Measurements from ENCODE around the gene FXYD1.

Gene FXYD1

DNA sequence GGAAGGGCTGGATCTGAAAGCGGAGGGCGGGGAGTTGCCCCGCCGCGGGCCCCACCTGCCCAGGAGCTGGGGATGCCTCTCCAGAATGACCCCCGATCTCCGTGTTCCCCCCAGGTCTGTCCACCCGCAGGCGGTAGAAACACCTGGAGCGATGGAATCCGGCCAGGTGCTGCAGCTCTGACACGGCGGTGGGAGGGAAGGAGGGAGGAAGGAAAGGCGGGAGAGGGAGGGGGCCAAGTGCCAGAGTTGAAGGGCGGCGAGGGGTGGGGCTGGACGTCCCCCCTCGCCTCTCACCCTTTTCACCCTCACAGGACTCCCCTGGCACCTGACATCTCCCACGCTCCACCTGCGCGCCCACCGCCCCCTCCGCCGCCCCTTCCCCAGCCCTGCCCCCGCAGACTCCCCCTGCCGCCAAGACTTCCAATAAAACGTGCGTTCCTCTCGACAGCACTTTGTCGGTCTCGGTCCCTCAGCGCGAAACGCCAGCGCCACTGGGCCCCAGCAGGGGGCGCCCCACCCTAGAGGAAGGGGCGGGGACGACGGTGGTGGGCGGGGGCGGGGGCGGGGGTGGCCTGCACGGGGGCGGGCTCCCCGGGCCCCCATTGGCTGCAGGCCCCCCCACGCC is 4.1 kb downstream of the FXYD1 start:
- ChIA-PET CTCF (interaction anchor here (0.9 kb wide), 2 partner anchors 11 to 88 kb away, joined by 3 to 7 read pairs; partner anchors contain the start of gene FXYD5), POLR2A (interaction anchor here (1.4 kb wide), 1 partner anchor 9 kb away, joined by 3 read pairs; no protein-coding TSS in a partner anchor)
- peak; percentile 63 for DNase-seq (ENCODE audit: extremely low spot score)
- TF ChIP-seq SP1 (IDR thresholded peaks at IDR 0.05) (no peak), CTBP1 (IDR thresholded peaks at IDR 0.05; ENCODE audit: borderline replicate concordance) (no peak), ARNT (IDR thresholded peaks at IDR 0.05) (no peak), L3MBTL2 (conservative IDR thresholded peaks at IDR 0.05) (no peak), ELF4 (IDR thresholded peaks at IDR 0.05) (no peak), FOXM1 (IDR thresholded peaks at IDR 0.05; ENCODE audit: borderline replicate concordance) (no peak), HDGF (IDR thresholded peaks at IDR 0.05; ENCODE audit: borderline replicate concordance) (no peak), TARDBP (IDR thresholded peaks at IDR 0.05) (no peak), BHLHE40 (IDR thresholded peaks at IDR 0.05; ENCODE audit: borderline replicate concordance) (no peak), SUZ12 (IDR thresholded peaks at IDR 0.05) (no peak), FOXA1 (IDR thresholded peaks at IDR 0.05) (no peak), FOXK2 (IDR thresholded peaks at IDR 0.05) (no peak), ZNF384 (IDR thresholded peaks at IDR 0.05) (no peak), LEF1 (IDR thresholded peaks at IDR 0.05; ENCODE audit: borderline replicate concordance) (no peak), NFRKB (IDR thresholded peaks at IDR 0.05) (no peak)
- TF ChIP-seq, protein P1, sequence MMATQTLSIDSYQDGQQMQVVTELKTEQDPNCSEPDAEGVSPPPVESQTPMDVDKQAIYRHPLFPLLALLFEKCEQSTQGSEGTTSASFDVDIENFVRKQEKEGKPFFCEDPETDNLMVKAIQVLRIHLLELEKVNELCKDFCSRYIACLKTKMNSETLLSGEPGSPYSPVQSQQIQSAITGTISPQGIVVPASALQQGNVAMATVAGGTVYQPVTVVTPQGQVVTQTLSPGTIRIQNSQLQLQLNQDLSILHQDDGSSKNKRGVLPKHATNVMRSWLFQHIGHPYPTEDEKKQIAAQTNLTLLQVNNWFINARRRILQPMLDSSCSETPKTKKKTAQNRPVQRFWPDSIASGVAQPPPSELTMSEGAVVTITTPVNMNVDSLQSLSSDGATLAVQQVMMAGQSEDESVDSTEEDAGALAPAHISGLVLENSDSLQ (IDR thresholded peaks at IDR 0.05), result no peak

DNA sequence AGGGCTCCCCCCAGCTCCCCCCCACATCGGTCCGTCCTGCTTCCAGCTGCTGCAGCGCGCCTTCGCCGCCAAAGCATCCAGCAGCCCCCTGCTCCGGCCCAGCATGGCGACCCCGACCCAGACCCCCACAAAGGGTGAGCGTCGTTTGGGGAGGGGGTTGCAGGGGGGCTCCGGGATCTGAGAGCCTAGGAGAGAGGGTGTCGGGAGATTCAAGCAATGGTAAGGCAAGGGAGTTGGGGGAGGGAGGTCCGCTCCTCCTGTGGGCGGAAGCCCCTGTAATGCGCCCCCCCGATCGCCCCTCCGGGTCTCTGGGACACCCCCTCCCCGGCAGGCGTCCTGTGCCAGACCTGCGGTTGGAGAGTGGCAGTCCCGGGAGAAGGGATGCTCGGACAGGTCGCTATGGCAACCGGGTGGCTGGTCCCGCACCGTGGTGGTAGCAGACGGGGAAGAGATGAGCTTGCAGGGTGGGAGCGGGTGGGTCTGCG is 4.6 kb downstream of the FXYD1 start, which contains the start of gene FXYD7:
Gene FXYD7, plus strand, starts transcription at position 25 of the 485 bp plus-strand sequence. Its CDS starts 79 bp downstream, at position 104.
- no peak for DNase-seq (ENCODE audit: extremely low spot score)
- no peak for TF ChIP-seq TARDBP (IDR thresholded peaks at IDR 0.05)
- no peak for TF ChIP-seq BHLHE40 (IDR thresholded peaks at IDR 0.05; ENCODE audit: borderline replicate concordance)
- no peak for TF ChIP-seq CTBP1 (IDR thresholded peaks at IDR 0.05; ENCODE audit: borderline replicate concordance)
- no peak for TF ChIP-seq L3MBTL2 (conservative IDR thresholded peaks at IDR 0.05)
- TF ChIP-seq SP1 (IDR thresholded peaks at IDR 0.05), result no peak
- no peak for TF ChIP-seq HDGF (IDR thresholded peaks at IDR 0.05; ENCODE audit: borderline replicate concordance)
- TF ChIP-seq FOXA1 (IDR thresholded peaks at IDR 0.05), result no peak
- no peak for TF ChIP-seq ARNT (IDR thresholded peaks at IDR 0.05)
- no peak for TF ChIP-seq ELF4 (IDR thresholded peaks at IDR 0.05)
- no peak for TF ChIP-seq FOXK2 (IDR thresholded peaks at IDR 0.05)
- TF ChIP-seq SUZ12 (IDR thresholded peaks at IDR 0.05), result no peak
- no peak for TF ChIP-seq NFRKB (IDR thresholded peaks at IDR 0.05)
- ChIA-PET CTCF (interaction anchor here (0.5 to 0.6 kb wide), 2 partner anchors 124 to 593 kb away, joined by 3 to 6 read pairs; no protein-coding TSS in a partner anchor), POLR2A (no interaction called here)

DNA sequence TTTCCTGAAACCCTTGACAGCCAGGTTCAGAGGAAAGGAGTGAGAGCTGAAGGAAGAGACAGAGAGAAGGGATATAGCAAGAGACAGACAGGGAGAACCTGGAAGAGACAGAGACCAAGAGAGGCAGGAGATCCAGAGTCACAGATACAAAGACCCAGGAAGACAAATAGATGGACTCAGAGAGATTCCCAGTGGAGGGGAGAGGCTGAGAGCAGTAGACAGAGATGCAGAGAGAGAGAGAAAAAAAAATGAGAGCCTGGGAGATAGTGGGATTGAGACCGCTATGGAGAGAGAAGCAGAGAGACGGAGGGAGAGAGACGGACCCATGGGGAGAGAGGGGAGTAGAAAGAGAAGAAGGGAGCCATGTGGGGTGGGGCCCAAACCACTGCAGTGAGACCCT is 5.2 kb downstream of the FXYD1 start:
- TF ChIP-seq LEF1 (IDR thresholded peaks at IDR 0.05; ENCODE audit: borderline replicate concordance), result no peak
- no peak for TF ChIP-seq ARNT (IDR thresholded peaks at IDR 0.05)
- no peak for TF ChIP-seq ZNF384 (IDR thresholded peaks at IDR 0.05)
- no peak for TF ChIP-seq TARDBP (IDR thresholded peaks at IDR 0.05)
- ChIA-PET POLR2A (no interaction called here), CTCF (interaction anchor here (0.5 to 0.7 kb wide), 3 partner anchors 124 to 1808 kb away, joined by 3 to 6 read pairs (median 5); no protein-coding TSS in a partner anchor)
- no peak for DNase-seq (ENCODE audit: extremely low spot score)

DNA sequence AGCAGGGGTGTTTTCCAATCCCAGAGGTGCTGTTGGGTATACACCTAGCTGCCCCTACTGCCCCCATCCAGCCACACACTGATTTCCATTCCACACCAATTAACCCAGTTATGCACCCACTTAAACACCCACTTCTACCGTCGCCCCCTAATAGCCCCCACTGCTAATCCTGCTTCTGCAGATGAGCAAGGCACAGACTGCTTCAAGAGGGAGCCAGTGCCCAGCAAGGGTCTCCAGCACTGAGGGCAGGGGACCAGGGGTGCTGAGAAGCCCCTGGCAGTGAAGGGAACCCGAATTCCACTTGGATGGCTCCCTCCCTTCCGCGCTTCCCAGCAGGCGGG is 5.6 kb downstream of the FXYD1 start:
- ChIA-PET CTCF (interaction anchor here (0.7 kb wide), 1 partner anchor 1808 kb away, joined by 5 read pairs; no protein-coding TSS in a partner anchor), POLR2A (no interaction called here)

DNA sequence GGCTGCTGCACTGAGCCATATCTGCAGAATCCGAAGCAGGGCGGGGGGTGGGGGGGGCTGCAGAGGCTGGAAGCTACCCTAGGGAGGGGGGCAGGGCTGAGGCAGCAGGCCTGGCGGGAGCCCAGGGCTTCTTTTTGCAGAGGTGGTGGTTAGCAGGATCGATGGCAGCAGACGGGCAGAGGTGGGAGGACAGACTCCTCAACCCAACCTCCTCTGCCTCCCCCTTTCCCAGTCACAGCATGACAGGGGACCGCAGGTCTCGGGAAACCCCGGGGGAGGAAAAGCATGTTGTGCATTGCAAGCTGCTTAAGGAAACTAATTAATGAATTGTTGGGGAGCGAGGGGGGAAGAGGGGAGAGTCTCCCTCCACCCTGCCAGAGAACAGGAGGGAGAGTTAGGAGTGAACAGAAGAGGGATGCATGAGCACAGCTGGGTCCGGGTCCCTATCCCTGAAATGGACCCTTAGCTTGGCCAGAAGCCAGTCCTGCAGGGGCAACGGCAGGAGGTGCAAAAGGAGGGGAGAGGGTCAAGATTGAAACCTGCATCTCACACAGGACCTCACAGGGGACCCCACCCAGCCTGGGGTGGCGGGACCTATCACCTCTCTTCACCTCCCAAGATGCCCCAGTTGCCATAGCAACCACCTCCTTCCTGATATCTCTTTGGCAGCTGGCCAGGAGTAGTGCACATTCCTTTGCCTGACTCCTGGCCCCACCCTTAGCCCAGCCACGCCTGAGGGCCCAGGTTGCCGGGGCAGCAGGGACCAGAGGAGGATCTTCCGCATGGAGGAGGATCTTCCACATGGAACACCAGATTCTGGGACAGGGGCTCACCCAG is 6.2 kb downstream of the FXYD1 start:
- no peak for TF ChIP-seq ELF4 (IDR thresholded peaks at IDR 0.05)
- TF ChIP-seq FOXM1 (IDR thresholded peaks at IDR 0.05; ENCODE audit: borderline replicate concordance), result no peak
- TF ChIP-seq LEF1 (IDR thresholded peaks at IDR 0.05; ENCODE audit: borderline replicate concordance), result no peak
- TF ChIP-seq BHLHE40 (IDR thresholded peaks at IDR 0.05; ENCODE audit: borderline replicate concordance), result no peak
- TF ChIP-seq HDGF (IDR thresholded peaks at IDR 0.05; ENCODE audit: borderline replicate concordance), result no peak
- no peak for TF ChIP-seq NFRKB (IDR thresholded peaks at IDR 0.05)
- TF ChIP-seq CTBP1 (IDR thresholded peaks at IDR 0.05; ENCODE audit: borderline replicate concordance), result no peak
- no peak for TF ChIP-seq FOXA1 (IDR thresholded peaks at IDR 0.05)
- no peak for TF ChIP-seq FOXK2 (IDR thresholded peaks at IDR 0.05)
- TF ChIP-seq ZNF384 (IDR thresholded peaks at IDR 0.05), result no peak
- TF ChIP-seq TARDBP (IDR thresholded peaks at IDR 0.05), result no peak
- TF ChIP-seq SUZ12 (IDR thresholded peaks at IDR 0.05), result no peak
- TF ChIP-seq, protein P1 (IDR thresholded peaks at IDR 0.05), result no peak
- no peak for TF ChIP-seq L3MBTL2 (conservative IDR thresholded peaks at IDR 0.05)
- no peak for TF ChIP-seq SP1 (IDR thresholded peaks at IDR 0.05)
- no peak for TF ChIP-seq ARNT (IDR thresholded peaks at IDR 0.05)
- POLR2A ChIA-PET, result no interaction called here
- DNase-seq (ENCODE audit: extremely low spot score), result peak; percentile 49
- CTCF ChIA-PET, result interaction anchor here (0.7 kb wide), 1 partner anchor 1809 kb away, joined by 5 read pairs; no protein-coding TSS in a partner anchor

More for the DNA sequence above, 5.6 kb downstream of the FXYD1 start:
- TF ChIP-seq CTBP1 (IDR thresholded peaks at IDR 0.05; ENCODE audit: borderline replicate concordance) (no peak), SUZ12 (IDR thresholded peaks at IDR 0.05) (no peak), BHLHE40 (IDR thresholded peaks at IDR 0.05; ENCODE audit: borderline replicate concordance) (no peak), L3MBTL2 (conservative IDR thresholded peaks at IDR 0.05) (no peak), NFRKB (IDR thresholded peaks at IDR 0.05) (no peak), ARNT (IDR thresholded peaks at IDR 0.05) (no peak), FOXK2 (IDR thresholded peaks at IDR 0.05) (no peak)
- DNase-seq (ENCODE audit: extremely low spot score), result no peak
